NB4 (cell line): ENCODE data around the gene PLEKHG3.

Experiments used
- MYC ChIP-seq: IDR thresholded peaks from 2 replicates; pipeline ENCODE4 v1.6.1; 2011; ENCODE audit warnings: low read depth, low read length
- POLR2A ChIP-seq: IDR thresholded peaks from 2 replicates; pipeline ENCODE4 v1.6.1; 2011; ENCODE audit warnings: mild to moderate bottlenecking; ENCODE audit not compliant: insufficient read length; ENCODE audit errors: extremely low read depth
- TF ChIP-seq, protein P1 (sequence below): IDR thresholded peaks from one replicate; pipeline ENCODE4 v1.5.1; 2012; ENCODE audit warnings: low read depth, low read length
- TF ChIP-seq, protein P2 (sequence below): IDR thresholded peaks from 2 replicates; pipeline ENCODE4 v1.6.1; 2011; ENCODE audit warnings: low read depth, low read length

DNA sequence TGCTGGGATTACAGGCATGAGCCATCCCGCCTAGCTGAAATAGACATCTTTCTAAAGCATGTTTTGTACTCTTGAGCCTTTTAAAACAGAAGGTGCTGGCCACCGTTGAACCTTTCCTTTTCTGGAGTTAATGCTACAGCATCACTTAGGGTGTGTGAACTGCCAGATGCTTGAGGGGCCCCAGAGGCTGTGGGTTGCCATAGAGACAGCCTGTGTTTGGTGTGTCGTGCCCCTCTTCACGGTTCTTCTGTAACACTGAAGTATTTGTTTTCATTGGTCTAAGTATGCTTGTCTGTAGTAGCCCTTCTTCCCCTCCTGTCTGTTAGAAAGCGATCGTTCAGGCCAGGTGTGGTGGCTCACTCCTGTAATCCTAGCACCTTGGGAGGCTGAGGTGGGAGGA, 30.8 kb downstream of the PLEKHG3 start:
- TF ChIP-seq, protein P1, sequence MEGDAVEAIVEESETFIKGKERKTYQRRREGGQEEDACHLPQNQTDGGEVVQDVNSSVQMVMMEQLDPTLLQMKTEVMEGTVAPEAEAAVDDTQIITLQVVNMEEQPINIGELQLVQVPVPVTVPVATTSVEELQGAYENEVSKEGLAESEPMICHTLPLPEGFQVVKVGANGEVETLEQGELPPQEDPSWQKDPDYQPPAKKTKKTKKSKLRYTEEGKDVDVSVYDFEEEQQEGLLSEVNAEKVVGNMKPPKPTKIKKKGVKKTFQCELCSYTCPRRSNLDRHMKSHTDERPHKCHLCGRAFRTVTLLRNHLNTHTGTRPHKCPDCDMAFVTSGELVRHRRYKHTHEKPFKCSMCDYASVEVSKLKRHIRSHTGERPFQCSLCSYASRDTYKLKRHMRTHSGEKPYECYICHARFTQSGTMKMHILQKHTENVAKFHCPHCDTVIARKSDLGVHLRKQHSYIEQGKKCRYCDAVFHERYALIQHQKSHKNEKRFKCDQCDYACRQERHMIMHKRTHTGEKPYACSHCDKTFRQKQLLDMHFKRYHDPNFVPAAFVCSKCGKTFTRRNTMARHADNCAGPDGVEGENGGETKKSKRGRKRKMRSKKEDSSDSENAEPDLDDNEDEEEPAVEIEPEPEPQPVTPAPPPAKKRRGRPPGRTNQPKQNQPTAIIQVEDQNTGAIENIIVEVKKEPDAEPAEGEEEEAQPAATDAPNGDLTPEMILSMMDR = no peak
- TF ChIP-seq, protein P2, sequence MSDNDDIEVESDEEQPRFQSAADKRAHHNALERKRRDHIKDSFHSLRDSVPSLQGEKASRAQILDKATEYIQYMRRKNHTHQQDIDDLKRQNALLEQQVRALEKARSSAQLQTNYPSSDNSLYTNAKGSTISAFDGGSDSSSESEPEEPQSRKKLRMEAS = no peak
- TF ChIP-seq POLR2A (no peak), MYC (no peak)
